Epithelial cell of alveolus of lung (primary cell): ENCODE data around the gene HDGF. TPM values are rescaled to one million over a fixed set of nuclear protein-coding genes. Genes with fewer than 3 reads are reported as not detected.

Experiments
- total RNA-seq: library from RNA; depleted of rRNA; stranded (reverse); fragments of >200 nt; gene quantifications from 2 replicates; pipeline ENCODE4 v1.2.1, GENCODE V29; 2015

The HDGF gene
- 186 and 249 TPM in 2 replicates for total RNA-seq

GRCh38 chr1:156751451-156751756, at the start of gene HDGF:
Gene HDGF, minus strand, starts transcription at chr1:156751675. Its CDS starts 246 bp downstream, at chr1:156751429.

GRCh38 chr1:156767101-156767878, 15.8 kb upstream of the HDGF start, which contains the start of gene PRCC:
Gene PRCC, plus strand, starts transcription at chr1:156767535. Its CDS starts 237 bp downstream, at chr1:156767772.

GRCh38 chr1:156740741-156741480, 10.6 kb downstream of the HDGF start, which contains the start of gene MRPL24:
Gene MRPL24, minus strand, starts transcription at chr1:156741088. Its CDS starts 2,384 bp downstream, at chr1:156738704.

GRCh38 chr1:156728599-156729462, 22.6 kb downstream of the HDGF start, which contains the start of gene ISG20L2:
Gene ISG20L2, minus strand, starts transcription at chr1:156728766. Its CDS starts 1,114 bp downstream, at chr1:156727652.

GRCh38 chr1:156727926-156728598, 23.4 kb downstream of the HDGF start, which contains the start of gene METTL25B:
Gene METTL25B, plus strand, starts transcription at chr1:156728469. Its CDS starts 636 bp downstream, at chr1:156729105.

GRCh38 chr1:156705321-156705917, 46.1 kb downstream of the HDGF start, which contains the start of gene CRABP2:
Gene CRABP2, minus strand, starts transcription at chr1:156705583. Its CDS starts 137 bp downstream, at chr1:156705446.

Other genes starting within 250 kb of the HDGF start
- 4.2 and 22.8 TPM in 2 replicates for gene IQGAP3, start 179.1 kb downstream of the HDGF start, total RNA-seq
- not detected in 2 replicates for gene TTC24, start 172.0 kb downstream of the HDGF start, total RNA-seq
- 70.1 and 93.0 TPM in 2 replicates for gene NAXE, start 159.9 kb downstream of the HDGF start, total RNA-seq
- gene GPATCH4, start 150.2 kb downstream of the HDGF start, total RNA-seq: 4.0 and 11.4 TPM in 2 replicates
- 1.9 TPM in 1 of 2 replicates, not detected in the other for gene HAPLN2, start 132.3 kb downstream of the HDGF start, total RNA-seq
- gene BCAN, start 109.6 kb downstream of the HDGF start, total RNA-seq: not detected in 2 replicates
- 34.3 and 110 TPM in 2 replicates for gene NES, start 74.3 kb downstream of the HDGF start, total RNA-seq
- 38.1 and 68.6 TPM in 2 replicates for gene CRABP2, start 46.1 kb downstream of the HDGF start, total RNA-seq
- gene METTL25B, start 23.2 kb downstream of the HDGF start, total RNA-seq: 11.1 and 19.9 TPM in 2 replicates
- gene ISG20L2, start 22.9 kb downstream of the HDGF start, total RNA-seq: 17.2 and 18.0 TPM in 2 replicates
- gene MRPL24, start 10.6 kb downstream of the HDGF start, total RNA-seq: 52.1 and 67.7 TPM in 2 replicates
- 35.8 and 59.0 TPM in 2 replicates for gene PRCC, start 15.9 kb upstream of the HDGF start, total RNA-seq
- gene SH2D2A, start 65.2 kb upstream of the HDGF start, total RNA-seq: 0.32 and 2.1 TPM in 2 replicates
- not detected in 2 replicates for gene INSRR, start 107.4 kb upstream of the HDGF start, total RNA-seq
- gene NTRK1, start 109.2 kb upstream of the HDGF start, total RNA-seq: under 0.01 and 0.56 TPM in 2 replicates
- gene PEAR1, start 142.0 kb upstream of the HDGF start, total RNA-seq: 14.0 and 15.4 TPM in 2 replicates
- gene LRRC71, start 169.0 kb upstream of the HDGF start, total RNA-seq: not detected in 2 replicates